Measurements from ENCODE around the gene CCNF.
"Not testable (repeated sequence)": the region's sequence is repeated elsewhere in the genome, so short reads cannot be mapped to it uniquely, and the experiment has no call there.

CCNF gene, protein sequence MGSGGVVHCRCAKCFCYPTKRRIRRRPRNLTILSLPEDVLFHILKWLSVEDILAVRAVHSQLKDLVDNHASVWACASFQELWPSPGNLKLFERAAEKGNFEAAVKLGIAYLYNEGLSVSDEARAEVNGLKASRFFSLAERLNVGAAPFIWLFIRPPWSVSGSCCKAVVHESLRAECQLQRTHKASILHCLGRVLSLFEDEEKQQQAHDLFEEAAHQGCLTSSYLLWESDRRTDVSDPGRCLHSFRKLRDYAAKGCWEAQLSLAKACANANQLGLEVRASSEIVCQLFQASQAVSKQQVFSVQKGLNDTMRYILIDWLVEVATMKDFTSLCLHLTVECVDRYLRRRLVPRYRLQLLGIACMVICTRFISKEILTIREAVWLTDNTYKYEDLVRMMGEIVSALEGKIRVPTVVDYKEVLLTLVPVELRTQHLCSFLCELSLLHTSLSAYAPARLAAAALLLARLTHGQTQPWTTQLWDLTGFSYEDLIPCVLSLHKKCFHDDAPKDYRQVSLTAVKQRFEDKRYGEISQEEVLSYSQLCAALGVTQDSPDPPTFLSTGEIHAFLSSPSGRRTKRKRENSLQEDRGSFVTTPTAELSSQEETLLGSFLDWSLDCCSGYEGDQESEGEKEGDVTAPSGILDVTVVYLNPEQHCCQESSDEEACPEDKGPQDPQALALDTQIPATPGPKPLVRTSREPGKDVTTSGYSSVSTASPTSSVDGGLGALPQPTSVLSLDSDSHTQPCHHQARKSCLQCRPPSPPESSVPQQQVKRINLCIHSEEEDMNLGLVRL

DNA sequence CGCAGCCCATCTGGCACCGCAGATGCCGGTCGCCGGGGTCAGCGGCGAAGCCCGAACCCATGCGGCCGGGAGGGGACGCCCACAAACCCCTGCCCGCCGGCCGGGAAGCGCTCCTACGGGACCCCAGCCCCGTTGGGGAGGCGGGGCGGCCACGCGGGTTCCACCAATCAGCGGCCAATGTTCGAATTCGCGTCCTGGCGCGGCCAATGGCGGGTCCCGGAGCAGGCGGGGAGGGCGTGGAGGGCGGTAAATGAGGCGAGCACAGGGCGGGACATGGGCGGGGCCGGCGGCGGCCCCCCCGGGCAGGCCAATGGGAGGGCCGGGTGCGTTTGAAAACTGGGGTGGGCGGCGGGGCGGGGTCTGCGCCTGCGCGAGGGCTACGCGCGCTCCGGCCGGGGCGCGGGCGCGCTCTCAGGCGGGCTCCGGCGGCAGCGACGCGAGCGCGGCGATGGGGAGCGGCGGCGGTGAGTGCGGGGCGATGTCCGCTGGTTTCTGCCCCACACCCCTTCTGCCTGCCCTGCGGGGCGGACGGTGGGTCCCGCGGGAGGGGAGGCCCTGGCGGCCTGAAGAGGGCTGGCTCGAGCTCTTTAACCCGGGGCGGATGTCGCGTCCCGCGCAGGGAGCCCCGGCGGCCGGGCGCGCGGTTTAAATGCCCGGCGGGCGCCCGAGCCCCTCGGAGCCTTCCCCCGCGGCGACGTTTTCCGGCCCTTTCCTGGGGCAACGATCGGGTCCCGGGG is at the start of gene CCNF:
Gene CCNF, plus strand, starts transcription at position 414 of the 737 bp plus-strand sequence. Its CDS starts 35 bp downstream, at position 449.
- TF ChIP-seq, protein P1, sequence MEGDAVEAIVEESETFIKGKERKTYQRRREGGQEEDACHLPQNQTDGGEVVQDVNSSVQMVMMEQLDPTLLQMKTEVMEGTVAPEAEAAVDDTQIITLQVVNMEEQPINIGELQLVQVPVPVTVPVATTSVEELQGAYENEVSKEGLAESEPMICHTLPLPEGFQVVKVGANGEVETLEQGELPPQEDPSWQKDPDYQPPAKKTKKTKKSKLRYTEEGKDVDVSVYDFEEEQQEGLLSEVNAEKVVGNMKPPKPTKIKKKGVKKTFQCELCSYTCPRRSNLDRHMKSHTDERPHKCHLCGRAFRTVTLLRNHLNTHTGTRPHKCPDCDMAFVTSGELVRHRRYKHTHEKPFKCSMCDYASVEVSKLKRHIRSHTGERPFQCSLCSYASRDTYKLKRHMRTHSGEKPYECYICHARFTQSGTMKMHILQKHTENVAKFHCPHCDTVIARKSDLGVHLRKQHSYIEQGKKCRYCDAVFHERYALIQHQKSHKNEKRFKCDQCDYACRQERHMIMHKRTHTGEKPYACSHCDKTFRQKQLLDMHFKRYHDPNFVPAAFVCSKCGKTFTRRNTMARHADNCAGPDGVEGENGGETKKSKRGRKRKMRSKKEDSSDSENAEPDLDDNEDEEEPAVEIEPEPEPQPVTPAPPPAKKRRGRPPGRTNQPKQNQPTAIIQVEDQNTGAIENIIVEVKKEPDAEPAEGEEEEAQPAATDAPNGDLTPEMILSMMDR (conservative IDR thresholded peaks at IDR 0.05) = peak; percentile 11; the same call in 1 of the 2 replicates
- no peak for TF ChIP-seq ZFX (IDR thresholded peaks at IDR 0.05)
- peak within 1 kb of the TSS; percentile 94 for H3K27ac ChIP-seq

DNA sequence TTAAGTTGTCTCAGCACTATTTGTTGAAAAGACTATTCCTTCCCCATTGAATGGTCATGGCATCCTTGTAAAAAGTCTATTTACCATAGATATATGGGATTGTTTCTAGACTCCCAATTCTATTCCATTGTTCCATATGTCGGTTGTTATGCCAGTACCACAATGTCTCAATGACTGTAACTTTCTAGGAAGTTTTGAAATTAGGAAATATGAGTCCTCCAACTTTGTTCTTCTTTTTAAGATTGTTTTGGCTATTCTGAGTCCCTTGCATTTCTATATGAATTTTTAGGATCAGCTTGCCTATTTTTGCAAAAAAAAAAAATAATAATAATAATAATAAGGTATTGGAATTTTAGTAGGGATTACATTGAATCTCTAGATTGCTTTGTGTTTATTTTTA is 45.7 kb upstream of the CCNF start:
- TF ChIP-seq, protein P1 (conservative IDR thresholded peaks at IDR 0.05) = no peak
- TF ChIP-seq ZFX (IDR thresholded peaks at IDR 0.05) = no peak

DNA sequence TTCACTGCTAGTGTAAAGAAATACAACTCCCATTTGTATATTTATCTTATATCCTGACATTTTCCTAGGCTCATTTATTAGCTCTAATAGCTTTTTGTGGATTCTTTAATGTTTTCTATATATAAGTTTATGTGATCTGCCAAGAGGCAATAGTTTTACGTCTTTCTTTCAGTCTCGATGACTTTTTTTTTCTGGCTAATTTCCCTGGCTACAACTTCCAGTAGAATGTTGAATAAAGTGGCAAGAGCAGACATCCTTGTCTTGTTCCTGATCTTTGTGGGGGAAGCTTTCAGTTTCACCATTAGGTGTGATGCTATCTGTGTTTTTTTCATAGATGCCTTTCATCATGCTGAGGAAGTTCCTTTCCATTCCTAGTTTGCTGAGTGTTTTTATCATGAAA is 44.8 kb upstream of the CCNF start:
- no peak for TF ChIP-seq ZFX (IDR thresholded peaks at IDR 0.05)
- TF ChIP-seq, protein P1 (conservative IDR thresholded peaks at IDR 0.05) = no peak
- H3K27ac ChIP-seq = no peak overlapping the region

More for the DNA sequence above, 45.7 kb upstream of the CCNF start:
- no peak overlapping the region for H3K27ac ChIP-seq

DNA sequence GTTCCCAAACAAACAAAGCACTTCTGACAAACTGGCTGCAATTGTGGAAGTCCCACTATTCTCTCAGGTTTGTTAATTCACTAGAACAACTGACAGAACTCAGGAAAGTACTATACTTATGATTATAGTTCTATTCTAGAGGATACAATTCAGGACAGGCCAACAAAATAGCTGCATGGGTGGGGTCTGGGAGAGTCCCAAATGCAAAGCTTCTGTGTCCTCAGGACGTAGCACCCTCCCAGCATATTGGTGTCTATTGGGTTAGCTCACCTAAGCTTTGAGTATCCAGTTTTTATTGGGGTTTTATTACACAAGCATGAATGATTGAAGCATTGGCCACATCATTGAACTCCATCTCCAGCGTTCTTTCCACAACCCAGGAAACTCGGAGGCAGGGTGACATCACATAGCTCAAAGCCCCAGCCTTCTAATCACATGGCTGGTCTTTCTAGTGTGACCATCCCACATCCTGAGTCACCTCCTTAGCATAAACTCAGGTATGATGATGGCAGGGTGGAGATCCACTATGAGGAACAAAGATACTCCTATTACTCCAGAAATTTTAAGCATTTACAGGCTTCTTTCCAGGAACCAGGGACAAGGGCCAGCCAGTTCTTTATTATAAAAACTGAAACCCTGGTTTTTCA is 43.9 kb upstream of the CCNF start:
- H3K27ac ChIP-seq = no peak overlapping the region
- TF ChIP-seq ZFX (IDR thresholded peaks at IDR 0.05) = no peak
- TF ChIP-seq, protein P1 (conservative IDR thresholded peaks at IDR 0.05) = no peak

DNA sequence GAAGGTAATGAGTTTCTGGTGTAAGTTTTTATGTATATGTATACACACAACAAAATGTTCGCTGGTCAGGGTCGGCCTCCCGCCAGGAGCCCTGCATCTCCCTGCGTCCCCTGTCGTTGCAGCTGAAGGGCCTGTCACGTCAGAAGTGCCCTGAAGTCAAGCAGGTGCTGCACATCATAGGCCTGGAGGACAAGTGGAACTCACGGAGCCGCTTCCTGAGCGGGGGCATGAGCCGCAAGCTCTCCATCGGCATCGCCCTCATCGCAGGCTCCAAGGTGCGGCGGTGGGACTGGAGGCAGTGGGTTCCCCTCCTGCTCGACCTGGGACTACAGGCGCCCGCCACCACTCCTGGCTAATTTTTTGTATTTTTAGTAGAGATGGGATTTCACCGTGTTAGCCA is 43.3 kb upstream of the CCNF start:
- H3K27ac ChIP-seq = not testable (repeated sequence)

DNA sequence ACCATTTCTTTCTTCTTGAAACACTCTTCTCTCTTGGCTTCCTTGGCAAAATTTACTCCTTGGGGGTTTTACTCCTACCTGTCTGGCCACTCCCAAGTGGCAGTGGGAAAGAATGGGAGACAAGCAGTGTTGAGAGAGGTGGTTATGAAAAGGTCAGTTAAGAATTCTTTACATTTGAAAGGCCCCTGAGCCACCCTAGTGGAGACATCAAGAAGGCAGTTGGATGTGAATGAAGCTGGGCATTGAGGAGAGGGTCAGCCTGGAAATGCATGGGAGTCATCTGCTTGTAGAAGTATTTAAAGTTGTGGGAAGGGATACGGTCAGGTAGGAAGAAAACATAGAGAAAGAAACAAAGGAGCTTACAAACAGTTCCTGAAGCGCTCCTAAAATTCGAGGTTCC is 42.3 kb upstream of the CCNF start:
- H3K27ac ChIP-seq = no peak overlapping the region
- TF ChIP-seq ZFX (IDR thresholded peaks at IDR 0.05) = no peak
- TF ChIP-seq, protein P1 (conservative IDR thresholded peaks at IDR 0.05) = no peak; the same call in 1 of the 2 replicates
